Endothelial cell of umbilical vein (primary cell): ENCODE data around the gene NEDD4.
"Not testable (repeated sequence)": the region's sequence is repeated elsewhere in the genome, so short reads cannot be mapped to it uniquely, and the experiment has no call there.

Experiments
- CTCF ChIP-seq, 2 donors: IDR thresholded peaks; 1 replicate in 1 of 2; 2 replicates in 1 of 2; pipeline ENCODE4 v1.5.1; 2011; ENCODE audit warnings: low read length in 2 of 2, mild to moderate bottlenecking in 2 of 2, moderate library complexity in 2 of 2, control low read depth in 1 of 2, inconsistent platforms in 1 of 2, low read depth in 1 of 2; ENCODE audit not compliant: insufficient read depth in 1 of 2; ENCODE audit errors: extremely low read depth in 1 of 2
- EZH2 ChIP-seq: IDR thresholded peaks from 2 replicates; pipeline ENCODE4 v1.6.1; 2012; ENCODE audit warnings: borderline replicate concordance, low read depth, mild to moderate bottlenecking, moderate library complexity, low read length, inconsistent platforms; ENCODE audit not compliant: severe bottlenecking

- not testable (repeated sequence) for TF ChIP-seq CTCF (IDR thresholded peaks at IDR 0.05; ENCODE audit: extremely low read depth in 1 of 2, insufficient read depth in 1 of 2, low read depth in 1 of 2, low read length in 2 of 2); EZH2
Observed at GRCh38 chr15:56003777-56004176, 10.4 kb upstream of the NEDD4 start.
